Measurements from ENCODE around the gene ZNF232. TPM values are rescaled to one million over a fixed set of nuclear protein-coding genes. Genes with fewer than 3 reads are reported as not detected.
"Not testable (repeated sequence)": the region's sequence is repeated elsewhere in the genome, so short reads cannot be mapped to it uniquely, and the experiment has no call there.

ZNF232 gene
- total RNA-seq, 1 experiment from 2014 or later: 10.3 TPM

- Histone ChIP-seq H3K9me3 (ENCODE audit: insufficient read depth, low read depth) (no peaks in the 10 kb centered on the region), H3K4me2 (no peak overlapping the region), H2AFZ (no peak overlapping the region), H3K79me2 (ENCODE audit: low read depth) (no peaks in the 10 kb centered on the region), H3K4me3 (no peak overlapping the region), H4K20me1 (ENCODE audit: insufficient read depth) (no peaks in the 10 kb centered on the region), H3K36me3 (ENCODE audit: low read depth) (no peaks in the 10 kb centered on the region), H3K4me1 (replicated peaks; ENCODE audit: insufficient read depth) (no peaks in the 10 kb centered on the region), H3K9me2 (ENCODE audit: insufficient read depth) (no peaks in the 10 kb centered on the region), H3F3A (ENCODE audit: insufficient read depth, low read depth) (no peaks in the 10 kb centered on the region), H3K27me3 (ENCODE audit: insufficient read depth, low read depth) (peaks cover 98% of the 10 kb centered on the region), H3K27ac (no peak overlapping the region)
- TF ChIP-seq EZH2 (IDR thresholded peaks at IDR 0.05; ENCODE audit: low read depth) (no peak), CTCF (conservative IDR thresholded peaks at IDR 0.05) (no peak)
- DNase-seq: no peak
- intact Hi-C loops (cut with micrococcal nuclease; ENCODE audit: unreplicated experiment): no loop called here
- ChIA-PET POLR2A (ENCODE audit: unreplicated experiment) (interaction anchor here (0.6 kb wide), 1 partner anchor 1627 kb away, joined by 22 read pairs; no protein-coding TSS in a partner anchor), CTCF (no interaction called here)
- BruUV-seq (replicated peaks): no TSS peak
Observed at GRCh38 chr17:5133311-5133710, 21.6 kb upstream of the ZNF232 start.

GRCh38 chr17:5132503-5133225 lies 21.0 kb upstream of the ZNF232 start:
- intact Hi-C loops (cut with micrococcal nuclease; ENCODE audit: unreplicated experiment); H3K9me3 ChIP-seq (ENCODE audit: insufficient read depth, low read depth); CTCF ChIA-PET; H2AFZ ChIP-seq; H3K9me2 ChIP-seq (ENCODE audit: insufficient read depth); H3K4me3 ChIP-seq; H3K4me2 ChIP-seq; DNase-seq; BruUV-seq (replicated peaks); H4K20me1 ChIP-seq (ENCODE audit: insufficient read depth); H3K4me1 ChIP-seq (replicated peaks; ENCODE audit: insufficient read depth); H3K79me2 ChIP-seq (ENCODE audit: low read depth); POLR2A ChIA-PET (ENCODE audit: unreplicated experiment); H3F3A ChIP-seq (ENCODE audit: insufficient read depth, low read depth); H3K27ac ChIP-seq; H3K36me3 ChIP-seq (ENCODE audit: low read depth): not testable (repeated sequence)
- peaks cover 98% of the 10 kb centered on the region for H3K27me3 ChIP-seq (ENCODE audit: insufficient read depth, low read depth)

- DNase-seq; POLR2A ChIA-PET (ENCODE audit: unreplicated experiment); H3K79me2 ChIP-seq (ENCODE audit: low read depth); H3F3A ChIP-seq (ENCODE audit: insufficient read depth, low read depth); H3K4me2 ChIP-seq; H3K4me1 ChIP-seq (replicated peaks; ENCODE audit: insufficient read depth); H4K20me1 ChIP-seq (ENCODE audit: insufficient read depth); H3K27ac ChIP-seq; BruUV-seq (replicated peaks); intact Hi-C loops (cut with micrococcal nuclease; ENCODE audit: unreplicated experiment); H3K4me3 ChIP-seq; H3K9me2 ChIP-seq (ENCODE audit: insufficient read depth); H3K9me3 ChIP-seq (ENCODE audit: insufficient read depth, low read depth); H2AFZ ChIP-seq; H3K36me3 ChIP-seq (ENCODE audit: low read depth); CTCF ChIA-PET: not testable (repeated sequence)
- peaks cover 98% of the 10 kb centered on the region for H3K27me3 ChIP-seq (ENCODE audit: insufficient read depth, low read depth)
Observed at GRCh38 chr17:5131799-5132502, 20.3 kb upstream of the ZNF232 start.

GRCh38 chr17:5131146-5131715 lies 19.6 kb upstream of the ZNF232 start:
- POLR2A ChIA-PET (ENCODE audit: unreplicated experiment): no interaction called here
- Histone ChIP-seq H3K36me3 (ENCODE audit: low read depth) (no peaks in the 10 kb centered on the region), H3K4me1 (replicated peaks; ENCODE audit: insufficient read depth) (no peaks in the 10 kb centered on the region), H3K4me3 (no peak overlapping the region), H2AFZ (no peak overlapping the region), H3K79me2 (ENCODE audit: low read depth) (no peaks in the 10 kb centered on the region), H3K4me2 (no peak overlapping the region), H4K20me1 (ENCODE audit: insufficient read depth) (no peaks in the 10 kb centered on the region), H3F3A (ENCODE audit: insufficient read depth, low read depth) (no peaks in the 10 kb centered on the region), H3K9me2 (ENCODE audit: insufficient read depth) (no peaks in the 10 kb centered on the region), H3K27ac (no peak overlapping the region), H3K27me3 (ENCODE audit: insufficient read depth, low read depth) (peaks cover 96% of the 10 kb centered on the region), H3K9me3 (ENCODE audit: insufficient read depth, low read depth) (no peaks in the 10 kb centered on the region)
- DNase-seq: no peak
- TF ChIP-seq EZH2 (IDR thresholded peaks at IDR 0.05; ENCODE audit: low read depth): no peak
- no peak for TF ChIP-seq CTCF (conservative IDR thresholded peaks at IDR 0.05)
- no TSS peak for BruUV-seq (replicated peaks)
- intact Hi-C loops (cut with micrococcal nuclease; ENCODE audit: unreplicated experiment): no loop called here
- CTCF ChIA-PET: no interaction called here

GRCh38 chr17:5130687-5131086 lies 19.0 kb upstream of the ZNF232 start:
- H3K9me2 ChIP-seq (ENCODE audit: insufficient read depth); H4K20me1 ChIP-seq (ENCODE audit: insufficient read depth); POLR2A ChIA-PET (ENCODE audit: unreplicated experiment); H3K4me1 ChIP-seq (replicated peaks; ENCODE audit: insufficient read depth); H3K9me3 ChIP-seq (ENCODE audit: insufficient read depth, low read depth); DNase-seq; intact Hi-C loops (cut with micrococcal nuclease; ENCODE audit: unreplicated experiment); CTCF ChIA-PET; H3K4me2 ChIP-seq; H3K79me2 ChIP-seq (ENCODE audit: low read depth); H3K4me3 ChIP-seq; H3F3A ChIP-seq (ENCODE audit: insufficient read depth, low read depth); H2AFZ ChIP-seq; H3K36me3 ChIP-seq (ENCODE audit: low read depth); BruUV-seq (replicated peaks); H3K27ac ChIP-seq: not testable (repeated sequence)
- H3K27me3 ChIP-seq (ENCODE audit: insufficient read depth, low read depth): peaks cover 96% of the 10 kb centered on the region

All from PC-9 (cell line).